ENCODE measurements around the gene DNAJC11.
"Not testable (repeated sequence)": the region's sequence is repeated elsewhere in the genome, so short reads cannot be mapped to it uniquely, and the experiment has no call there.

GRCh38 chr1:6640867-6641266 lies 60.7 kb downstream of the DNAJC11 start:
- TF ChIP-seq CTCF (IDR thresholded peaks at IDR 0.05; ENCODE audit: borderline replicate concordance, extremely low read depth, low read length, poor library complexity, severe bottlenecking); EZH2 (IDR thresholded peaks at IDR 0.05; ENCODE audit: borderline replicate concordance, low read depth, low read length, severe bottlenecking): not testable (repeated sequence)
